HG03097 (cell line): Measurements from ENCODE around the gene FUBP3.

Source experiments
- ATAC-seq: cut with Tn5 transposase; IDR thresholded peaks from one replicate; pipeline ENCODE4 v1.9.1; 2021; ENCODE audit not compliant: unreplicated experiment, low FRiP score

Gene FUBP3, protein sequence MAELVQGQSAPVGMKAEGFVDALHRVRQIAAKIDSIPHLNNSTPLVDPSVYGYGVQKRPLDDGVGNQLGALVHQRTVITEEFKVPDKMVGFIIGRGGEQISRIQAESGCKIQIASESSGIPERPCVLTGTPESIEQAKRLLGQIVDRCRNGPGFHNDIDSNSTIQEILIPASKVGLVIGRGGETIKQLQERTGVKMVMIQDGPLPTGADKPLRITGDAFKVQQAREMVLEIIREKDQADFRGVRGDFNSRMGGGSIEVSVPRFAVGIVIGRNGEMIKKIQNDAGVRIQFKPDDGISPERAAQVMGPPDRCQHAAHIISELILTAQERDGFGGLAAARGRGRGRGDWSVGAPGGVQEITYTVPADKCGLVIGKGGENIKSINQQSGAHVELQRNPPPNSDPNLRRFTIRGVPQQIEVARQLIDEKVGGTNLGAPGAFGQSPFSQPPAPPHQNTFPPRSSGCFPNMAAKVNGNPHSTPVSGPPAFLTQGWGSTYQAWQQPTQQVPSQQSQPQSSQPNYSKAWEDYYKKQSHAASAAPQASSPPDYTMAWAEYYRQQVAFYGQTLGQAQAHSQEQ

GRCh38 chr9:130578865-130579737 is at the start of gene FUBP3:
Gene FUBP3 (plus strand): TSS chr9:130579577. CDS start chr9:130579681, 104 bp downstream.
- ATAC-seq: peak; percentile 77

- no peak for ATAC-seq
Measured at GRCh38 chr9:130530938-130531337, 48.4 kb upstream of the FUBP3 start.

GRCh38 chr9:130531670-130532069 is 47.7 kb upstream of the FUBP3 start:
- ATAC-seq: no peak

DNA sequence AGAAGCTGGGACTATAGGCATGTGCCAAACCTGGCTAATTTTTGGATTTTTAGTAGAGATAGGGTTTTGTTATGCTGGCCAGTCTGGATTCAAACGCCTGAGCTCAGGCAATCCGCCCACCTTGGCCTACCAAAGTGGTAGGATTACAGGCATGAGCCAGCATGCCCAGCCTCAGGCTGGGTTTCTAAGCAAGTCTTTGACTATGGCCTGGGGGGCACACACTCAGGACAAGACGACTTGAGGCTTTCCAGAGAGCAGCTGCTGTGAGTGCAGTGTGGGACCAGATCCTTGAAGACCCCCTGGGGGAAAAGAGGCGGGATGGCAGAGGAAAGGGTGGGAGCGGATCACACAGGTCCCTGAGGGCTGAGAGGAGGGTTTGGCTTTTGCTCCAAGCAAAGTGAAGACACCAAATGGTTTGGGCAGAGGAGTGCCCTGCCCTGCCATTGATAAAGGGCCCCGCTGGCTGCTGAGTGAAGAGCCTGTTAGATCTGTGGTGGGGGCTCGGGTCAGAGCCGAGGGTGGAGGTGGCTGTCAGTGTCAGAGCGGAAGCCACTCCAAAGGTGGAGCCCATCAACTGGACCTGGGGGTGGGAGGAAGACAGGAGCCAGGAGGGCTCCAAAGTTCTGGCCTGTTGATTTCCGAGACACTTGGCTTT is 46.8 kb upstream of the FUBP3 start:
- no peak for ATAC-seq

GRCh38 chr9:130535818-130536521 is 43.4 kb upstream of the FUBP3 start:
- no peak for ATAC-seq

- no peak for ATAC-seq
Measured at GRCh38 chr9:130536701-130537107, 42.7 kb upstream of the FUBP3 start.

DNA sequence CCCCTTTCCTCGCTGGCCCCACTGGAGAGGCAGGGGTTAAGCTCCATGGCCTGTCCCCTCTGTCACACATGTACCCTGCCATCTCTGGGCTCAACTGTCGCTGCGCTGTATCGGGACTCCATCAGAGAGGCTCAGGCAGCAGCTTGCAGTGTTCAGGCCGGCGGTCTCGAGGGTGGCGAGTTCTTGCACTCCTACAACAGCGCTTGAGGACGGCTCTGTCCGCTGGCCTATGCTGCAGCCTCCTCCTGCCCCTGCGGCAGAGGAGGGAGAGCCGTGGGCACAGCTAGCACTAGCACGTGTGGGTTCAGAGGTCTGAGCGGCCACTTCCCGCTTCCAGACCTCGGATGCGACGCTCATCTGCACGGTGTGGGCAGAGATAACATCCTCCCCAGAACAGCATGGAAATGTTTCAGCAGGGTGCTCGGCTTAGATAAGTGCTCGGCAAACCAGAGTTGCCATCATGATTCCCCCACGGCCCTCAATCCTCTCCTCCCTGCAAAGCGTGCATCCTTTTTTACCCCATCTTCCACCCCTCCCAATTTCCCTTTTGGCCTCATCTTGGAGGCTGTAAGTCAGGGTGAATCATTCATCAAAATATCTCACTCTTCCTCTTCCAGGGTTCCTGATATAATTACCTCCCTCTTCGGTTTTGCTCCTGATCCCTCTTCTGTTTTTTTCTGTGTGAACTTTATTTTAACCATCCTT is 41.9 kb upstream of the FUBP3 start:
- no peak for ATAC-seq

- no peak for ATAC-seq
Measured at GRCh38 chr9:130539420-130540223, 39.8 kb upstream of the FUBP3 start.

GRCh38 chr9:130541533-130541932 is 37.8 kb upstream of the FUBP3 start:
- no peak for ATAC-seq

DNA sequence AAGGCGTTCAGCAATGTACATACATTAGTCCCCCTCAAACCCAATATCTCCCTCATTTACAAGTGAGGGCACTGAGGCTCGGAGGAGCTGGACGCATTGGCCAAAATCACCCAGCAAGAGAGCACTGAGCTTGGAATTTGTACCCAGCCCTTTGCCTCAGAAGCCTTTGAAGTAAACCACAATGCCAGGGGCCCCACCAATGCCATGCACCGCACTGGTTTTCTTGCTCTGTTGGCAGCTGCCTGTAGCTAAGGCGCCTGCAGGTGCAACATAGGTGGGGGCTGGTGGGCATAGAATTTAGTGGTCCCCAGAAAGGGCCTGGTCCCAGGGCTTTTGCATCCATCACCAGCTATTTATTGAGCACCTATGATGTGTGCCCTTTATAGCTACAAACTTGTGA is 37.3 kb upstream of the FUBP3 start:
- ATAC-seq: no peak

DNA sequence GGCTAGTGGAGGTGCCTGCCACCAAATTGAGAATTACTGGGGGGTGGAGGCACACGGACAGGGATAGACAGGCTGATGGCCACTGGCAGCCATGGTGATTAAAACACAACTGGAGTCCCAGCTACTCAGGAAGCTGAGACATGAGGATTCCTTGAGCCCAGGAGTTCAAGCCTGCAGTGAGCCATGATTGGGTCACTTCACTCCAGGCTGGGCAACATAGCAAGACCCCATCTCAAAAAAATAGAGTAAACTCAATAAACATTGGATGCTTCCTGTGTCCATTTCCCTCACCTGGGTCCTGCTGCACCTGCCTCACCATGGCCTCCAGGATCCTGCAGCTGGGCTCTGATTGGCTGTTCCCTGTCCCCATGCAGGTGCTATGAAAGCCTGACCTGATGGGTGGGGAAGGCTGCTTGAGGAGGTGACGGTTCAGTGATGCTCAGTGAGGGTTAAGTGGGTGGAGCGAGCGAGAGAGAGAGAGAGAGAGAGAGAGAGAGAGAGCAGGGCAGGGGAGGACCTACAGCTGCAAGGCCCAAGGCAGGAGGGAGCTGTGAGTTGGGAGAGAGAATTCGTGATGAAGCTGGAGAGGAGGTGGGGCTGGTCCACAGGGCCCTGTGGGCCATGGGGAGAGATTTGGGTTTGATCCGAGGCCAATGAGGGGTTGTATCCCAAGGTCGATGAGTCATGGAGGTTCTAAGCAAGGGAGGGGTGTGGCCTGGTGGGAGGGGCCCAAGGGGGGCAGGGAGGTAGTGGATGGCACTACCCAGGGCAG is 36.7 kb upstream of the FUBP3 start:
- ATAC-seq: no peak

GRCh38 chr9:130543368-130543767 is 36.0 kb upstream of the FUBP3 start:
- ATAC-seq: no peak

- ATAC-seq: no peak
Measured at GRCh38 chr9:130543859-130544258, 35.5 kb upstream of the FUBP3 start.

DNA sequence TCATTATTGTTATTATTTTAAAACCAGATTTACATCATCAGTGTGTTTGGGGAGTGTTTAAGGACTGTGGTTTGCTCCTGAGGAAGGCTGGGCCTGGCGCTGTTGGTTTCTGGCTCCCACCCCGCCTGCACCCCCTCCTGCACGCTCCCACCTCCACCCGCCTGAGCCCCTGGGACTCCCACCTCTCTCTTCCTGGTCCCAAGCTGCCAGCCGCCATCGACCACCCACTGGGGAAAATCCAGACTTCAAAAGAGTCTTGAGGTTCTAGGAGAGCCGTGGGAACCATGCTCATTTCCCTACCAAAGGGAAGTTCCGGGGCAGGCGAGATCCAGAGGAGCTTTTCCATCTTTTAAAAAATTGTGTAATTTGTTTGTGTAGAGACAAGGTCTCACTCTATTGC is 35.0 kb upstream of the FUBP3 start:
- ATAC-seq: no peak

GRCh38 chr9:130548103-130548502 is 31.3 kb upstream of the FUBP3 start:
- ATAC-seq: no peak

- ATAC-seq: no peak
Measured at GRCh38 chr9:130549093-130549735, 30.2 kb upstream of the FUBP3 start.

DNA sequence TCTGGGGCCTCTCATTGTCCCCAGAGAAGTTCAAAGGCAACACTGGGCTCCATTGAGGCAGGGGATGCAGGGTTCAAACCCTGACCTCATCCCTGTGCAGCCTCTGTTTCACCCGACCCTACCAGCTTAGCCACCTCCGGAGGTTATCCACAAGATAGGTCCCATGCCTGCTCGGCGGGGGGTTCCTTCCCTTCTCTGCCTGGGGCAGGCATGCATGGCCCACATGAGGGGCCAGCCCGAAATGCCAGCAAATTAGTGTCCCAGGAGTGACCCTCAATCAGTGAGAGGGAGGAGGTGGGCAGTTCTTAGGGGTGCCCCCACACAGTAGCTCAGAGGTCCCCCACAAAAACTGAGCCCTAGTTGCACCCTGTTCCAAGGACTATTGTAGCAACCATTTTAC is 24.8 kb upstream of the FUBP3 start:
- no peak for ATAC-seq

GRCh38 chr9:130555061-130555460 is 24.3 kb upstream of the FUBP3 start:
- no peak for ATAC-seq
